Heart left ventricle (tissue), 13 donors: ENCODE results near the gene ARHGAP45.

Source experiments
- POLR2A ChIP-seq, 2 donors: fragments of 450-650 bp; IDR thresholded peaks; one replicate each; pipeline ENCODE4 v1.6.1; 2017; ENCODE audit warnings: antibody characterized with exemption in 2 of 2, mild to moderate bottlenecking in 2 of 2, moderate library complexity in 2 of 2
- TF ChIP-seq, protein P1 (sequence below), 12 donors: fragments of 200-600 bp; sonication (generic) in 4 of 12; IDR thresholded peaks; one replicate each; pipeline versions ENCODE4 v1.5.0 to v1.8.0; 2018 to 2022; ENCODE audit warnings: antibody characterized with exemption in 12 of 12, mild to moderate bottlenecking in 5 of 12
- donor health status: ischemic (EF 13 %, LVEDD 7.1; RV severe dilation, severe dysfunction).
- donor health status: DM: no; HTN: yes; CAD: no.
- donor health status: DM: no; HTN: no; CAD: no.
- donor health status: ischemic (EF 25% LVEDD 6.9; RV normal size, moderate dysfunction).
- donor health status: ischemic (EF 25% LVEDD 5.7; RV mildly dilated, moderate dysfunction).
- donor health status: ischemic (EF 35%, LVEDD 5.7; RV mildly dilated, moderate dysfunction).
- donor health status: nonischemic (EF 11% LVEDD 7.7; RV severe dilation, severe dysfunction).
- donor health status: DM: yes; HTN: yes; CAD: no.
- donor health status: PGD.
- donor health status: ischemic (EF 29% LVEDD 5.4; RV normal size, mild dysfunction).
- donor health status: nonischemic (EF 23%, LVEDD 6.1; RV moderate dilation, normal function).

DNA sequence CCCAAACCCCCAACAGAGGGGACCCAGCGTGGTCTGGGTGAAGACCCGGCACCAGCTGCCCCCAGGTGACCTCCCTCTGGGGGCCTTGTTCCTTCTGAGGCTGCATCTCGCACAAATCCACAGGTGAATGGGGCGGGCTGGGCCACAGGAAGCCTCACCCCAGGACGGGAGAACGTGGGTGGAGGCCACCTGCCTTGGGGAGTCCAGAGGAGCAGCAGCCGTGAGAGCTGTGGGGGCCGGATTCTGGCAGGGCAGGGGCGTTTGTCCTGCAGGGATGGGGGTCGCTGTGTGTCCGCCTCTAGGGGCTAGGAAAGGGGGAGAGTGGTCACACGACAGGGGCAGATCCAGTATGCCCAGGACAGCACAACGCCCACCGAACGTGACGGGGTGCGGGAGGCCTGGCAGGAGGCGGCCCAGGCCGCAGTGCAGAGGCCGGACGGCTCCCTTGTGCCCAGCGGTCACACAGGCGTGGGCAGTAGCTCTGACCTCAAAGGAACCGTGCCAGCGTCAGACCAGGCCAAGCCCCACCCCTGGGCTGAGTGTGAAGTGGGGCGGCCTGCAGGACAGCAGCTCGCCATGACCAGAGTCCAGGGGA lies 21.5 kb downstream of the ARHGAP45 start:
- TF ChIP-seq, protein P1, sequence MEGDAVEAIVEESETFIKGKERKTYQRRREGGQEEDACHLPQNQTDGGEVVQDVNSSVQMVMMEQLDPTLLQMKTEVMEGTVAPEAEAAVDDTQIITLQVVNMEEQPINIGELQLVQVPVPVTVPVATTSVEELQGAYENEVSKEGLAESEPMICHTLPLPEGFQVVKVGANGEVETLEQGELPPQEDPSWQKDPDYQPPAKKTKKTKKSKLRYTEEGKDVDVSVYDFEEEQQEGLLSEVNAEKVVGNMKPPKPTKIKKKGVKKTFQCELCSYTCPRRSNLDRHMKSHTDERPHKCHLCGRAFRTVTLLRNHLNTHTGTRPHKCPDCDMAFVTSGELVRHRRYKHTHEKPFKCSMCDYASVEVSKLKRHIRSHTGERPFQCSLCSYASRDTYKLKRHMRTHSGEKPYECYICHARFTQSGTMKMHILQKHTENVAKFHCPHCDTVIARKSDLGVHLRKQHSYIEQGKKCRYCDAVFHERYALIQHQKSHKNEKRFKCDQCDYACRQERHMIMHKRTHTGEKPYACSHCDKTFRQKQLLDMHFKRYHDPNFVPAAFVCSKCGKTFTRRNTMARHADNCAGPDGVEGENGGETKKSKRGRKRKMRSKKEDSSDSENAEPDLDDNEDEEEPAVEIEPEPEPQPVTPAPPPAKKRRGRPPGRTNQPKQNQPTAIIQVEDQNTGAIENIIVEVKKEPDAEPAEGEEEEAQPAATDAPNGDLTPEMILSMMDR (IDR thresholded peaks at IDR 0.05), result no peak
- TF ChIP-seq POLR2A (IDR thresholded peaks at IDR 0.05), result no peak
